Stromal cell of bone marrow (primary cell): ENCODE data around the gene THOC7.

Experiments
- DNase-seq: peaks from one replicate; pipeline ENCODE4 v3.0.0-alpha.2; 2012; ENCODE audit warnings: low read depth

The THOC7 gene

DNA sequence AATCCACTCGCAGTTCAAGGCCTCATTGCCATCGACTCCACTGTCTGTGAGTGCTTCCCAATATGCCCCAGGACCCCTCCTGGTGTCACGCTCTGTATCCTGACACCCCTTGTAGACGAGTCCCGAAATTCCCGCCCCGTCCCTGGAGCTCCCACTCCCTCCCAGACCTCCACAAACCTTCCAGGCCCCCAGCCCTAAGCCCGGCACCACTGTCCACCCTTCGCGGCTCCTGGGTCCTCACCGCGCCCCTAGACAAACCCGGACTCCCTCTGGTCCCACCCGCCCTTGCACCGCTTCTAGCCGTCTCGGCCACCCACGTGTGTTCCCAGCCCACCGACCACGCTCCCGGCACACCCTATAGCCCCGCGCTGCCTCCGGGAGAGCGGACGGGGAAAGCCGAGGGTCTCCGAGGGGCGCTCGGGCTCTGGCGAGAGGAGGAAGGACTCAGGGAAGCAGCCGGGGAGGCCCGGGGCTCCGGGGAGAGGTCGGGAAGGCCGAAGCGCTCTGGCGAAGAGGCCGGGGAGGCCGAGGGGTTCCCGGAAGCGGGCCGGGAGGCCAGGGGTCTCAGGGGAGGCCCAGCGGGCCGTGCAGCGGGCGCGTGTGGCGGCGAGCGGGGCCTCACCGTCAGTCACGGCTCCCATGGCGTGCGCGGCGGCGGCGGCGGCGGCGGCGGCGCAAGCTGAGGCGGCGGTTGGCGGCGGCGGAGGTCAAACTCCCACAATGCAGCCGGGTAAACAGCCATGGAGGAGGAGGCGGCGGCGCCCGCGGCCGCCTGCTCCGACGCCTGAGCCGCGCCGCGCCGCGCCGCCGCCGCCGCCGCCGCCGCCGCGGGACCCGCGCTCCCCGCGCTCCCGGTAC, at the start of gene THOC7, which contains the start of gene ATXN7:
Gene THOC7 (minus strand): TSS at position 656 of the 858 bp plus-strand sequence. CDS start 15 bp downstream, at position 641.
Gene ATXN7 (plus strand): TSS at position 718 of the 858 bp plus-strand sequence. CDS start 48,732 bp downstream, outside the sequence.
- peak; percentile 38 for DNase-seq

DNA sequence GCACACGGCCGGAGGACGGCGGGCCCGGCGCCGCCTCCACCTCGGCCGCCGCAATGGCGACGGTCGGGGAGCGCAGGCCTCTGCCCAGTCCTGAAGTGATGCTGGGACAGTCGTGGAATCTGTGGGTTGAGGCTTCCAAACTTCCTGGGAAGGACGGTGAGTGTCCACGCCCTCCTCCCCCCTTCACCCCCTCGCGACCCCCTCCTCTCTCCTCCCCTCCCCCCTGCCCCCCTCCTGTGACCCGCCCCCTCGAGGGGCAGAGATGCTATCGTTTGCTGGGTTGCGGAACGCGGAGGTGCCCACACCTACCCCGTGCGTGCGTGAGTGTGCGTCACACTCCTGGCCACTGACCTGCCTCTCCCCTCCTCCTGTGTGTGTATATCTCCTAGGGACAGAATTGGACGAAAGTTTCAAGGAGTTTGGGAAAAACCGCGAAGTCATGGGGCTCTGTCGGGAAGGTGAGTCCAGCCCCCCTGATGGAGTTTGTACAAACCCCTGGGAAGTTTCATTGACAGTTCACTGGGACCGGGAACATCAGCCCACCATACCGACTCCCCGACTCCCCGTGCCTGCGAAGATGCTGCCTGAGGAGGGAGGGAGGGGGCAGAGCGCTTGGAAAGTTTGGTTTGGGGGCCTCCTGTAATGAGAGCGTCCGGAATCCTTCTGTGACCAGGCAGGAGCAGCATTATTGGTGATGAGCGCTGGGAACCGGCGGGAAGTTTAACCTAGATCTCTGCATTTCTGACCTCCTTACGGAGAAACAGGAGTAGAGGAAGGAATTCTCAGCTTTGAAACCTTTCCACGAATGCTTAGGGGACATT, 49.4 kb upstream of the THOC7 start:
- DNase-seq = no peak

DNA sequence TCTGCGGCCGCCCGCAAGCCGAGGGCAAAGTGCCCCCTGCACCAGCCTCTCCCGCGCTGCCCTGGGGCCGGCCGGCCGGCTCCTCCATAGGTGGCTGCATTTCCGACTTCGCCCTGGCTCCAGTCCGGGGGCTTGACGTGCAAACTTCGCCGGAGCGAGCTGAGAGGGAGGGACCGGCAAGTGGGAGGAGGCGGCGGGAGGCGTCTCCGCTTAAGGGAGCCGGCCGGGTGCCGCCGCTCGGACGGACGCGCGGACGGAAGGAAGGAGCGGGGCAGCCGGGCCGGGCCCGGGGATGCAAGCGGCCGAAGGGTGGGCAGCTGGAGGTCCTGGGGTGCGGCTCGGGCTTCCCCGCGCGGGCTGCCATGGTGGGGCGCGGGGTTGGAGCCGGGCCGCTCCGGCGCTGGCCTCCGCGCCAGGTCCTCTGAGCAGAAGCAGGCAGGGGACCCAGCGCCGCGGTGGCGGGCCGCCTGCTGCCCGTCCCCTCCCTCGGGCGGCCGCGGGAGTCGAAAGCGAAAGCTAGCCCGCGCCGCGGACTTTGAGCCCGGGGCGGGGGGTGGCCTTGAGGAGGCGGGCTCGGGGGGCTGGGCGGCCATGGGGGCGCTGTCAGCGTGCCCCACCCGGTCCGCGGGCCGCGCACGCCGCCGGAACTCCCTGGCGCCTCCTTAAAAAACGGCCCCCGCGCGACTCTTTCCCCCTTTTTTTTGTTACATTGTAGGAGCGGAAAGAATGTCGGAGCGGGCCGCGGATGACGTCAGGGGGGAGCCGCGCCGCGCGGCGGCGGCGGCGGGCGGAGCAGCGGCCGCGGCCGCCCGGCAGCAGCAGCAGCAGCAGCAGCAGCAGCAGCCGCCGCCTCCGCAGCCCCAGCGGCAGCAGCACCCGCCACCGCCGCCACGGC, 48.5 kb upstream of the THOC7 start, which contains the start of gene SCAANT1:
Gene SCAANT1 (minus strand): TSS at position 511 of the 895 bp plus-strand sequence.
- peak; percentile 86 for DNase-seq

DNA sequence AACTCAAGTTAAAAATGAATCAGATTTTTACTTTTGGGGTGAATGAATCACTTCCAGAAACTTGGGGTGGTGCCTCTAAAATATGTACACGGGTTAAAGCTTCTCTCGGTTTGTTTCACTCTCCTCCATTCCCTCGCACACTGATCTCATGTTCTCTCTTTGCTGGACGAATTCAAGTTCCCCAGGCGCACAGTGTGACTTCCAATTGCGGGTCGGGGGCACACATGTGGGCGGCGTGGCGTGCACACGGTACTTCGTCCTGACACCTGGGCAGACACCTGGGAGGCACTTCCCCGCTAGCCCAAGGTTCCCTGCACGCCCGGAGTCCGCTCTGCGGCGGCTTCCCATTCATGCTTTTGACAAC, 47.9 kb upstream of the THOC7 start:
- DNase-seq = no peak

DNA sequence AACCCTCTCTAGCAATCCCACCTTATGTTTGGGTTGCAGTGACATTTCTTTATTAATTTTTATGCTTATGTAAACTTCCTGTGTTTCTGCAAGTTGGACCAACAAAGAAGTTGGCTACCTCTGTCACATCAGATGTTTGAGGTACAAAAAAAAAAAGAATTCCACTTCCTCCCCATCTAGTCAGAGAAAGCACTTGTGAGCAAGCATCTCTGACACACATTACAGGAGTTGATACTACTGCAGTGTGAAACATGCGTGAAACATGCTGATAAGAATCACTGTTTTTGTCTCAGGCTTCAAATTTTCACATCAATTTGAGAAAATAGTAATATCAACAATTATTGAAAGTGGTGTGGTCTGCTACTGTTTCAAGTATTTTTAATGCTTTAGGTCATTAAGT, 47.3 kb upstream of the THOC7 start:
- DNase-seq = no peak

DNA sequence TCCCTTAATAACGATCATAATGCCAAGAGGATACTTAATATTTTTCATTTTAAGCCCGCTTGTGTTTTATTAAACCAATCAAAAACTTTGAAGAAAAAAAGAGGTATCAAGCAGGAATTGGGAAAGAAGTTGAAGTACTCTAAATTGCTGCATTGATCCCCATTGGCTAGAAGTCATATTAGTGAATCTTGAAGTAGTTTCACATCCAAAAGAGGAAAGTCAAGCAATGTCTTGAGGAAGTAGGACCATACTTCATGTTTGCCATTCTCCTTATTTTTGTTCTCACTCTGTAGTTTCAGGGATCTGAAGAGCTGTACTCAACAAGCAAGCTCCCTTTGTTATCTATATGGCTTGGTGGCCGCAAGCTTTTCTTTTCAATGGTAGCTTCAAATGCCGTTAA, 46.4 kb upstream of the THOC7 start:
- DNase-seq = no peak

DNA sequence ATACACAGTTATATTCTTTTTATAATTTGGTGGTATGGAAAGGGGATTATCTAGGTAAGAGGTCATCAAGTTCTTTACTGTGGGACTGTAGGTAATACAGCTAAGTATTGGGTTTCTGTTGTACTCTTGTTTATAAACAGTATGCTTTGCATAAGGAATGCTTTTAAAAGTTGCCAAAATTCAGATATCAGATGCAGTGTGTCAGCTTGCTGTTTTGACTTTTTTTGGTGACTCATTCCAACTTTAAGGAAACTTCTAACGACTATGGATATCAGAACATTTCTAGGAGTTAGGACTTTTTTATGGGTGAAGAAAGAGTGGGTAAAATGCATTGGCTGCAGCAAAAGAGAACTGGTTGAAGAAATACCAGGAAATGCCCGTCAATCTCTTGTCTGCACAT, 45.8 kb upstream of the THOC7 start:
- DNase-seq = no peak

DNA sequence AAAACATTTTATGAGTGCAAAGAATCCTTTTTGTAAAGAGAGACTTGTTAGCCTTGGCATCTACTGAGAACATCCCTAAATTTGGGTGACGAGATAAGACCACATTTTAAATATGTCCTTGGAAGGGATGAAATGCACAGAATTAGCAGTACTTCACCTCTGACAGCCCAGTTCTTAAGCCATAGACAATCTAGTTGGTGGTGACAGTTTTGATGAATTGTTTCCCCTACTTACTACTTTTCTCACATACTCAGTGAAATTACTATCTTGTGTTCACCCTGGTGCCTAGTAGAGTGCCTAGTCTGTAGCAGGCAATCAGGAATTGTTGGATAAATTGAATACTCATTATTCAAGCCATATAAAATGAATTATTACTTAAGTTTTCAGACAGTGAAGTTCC, 45.2 kb upstream of the THOC7 start:
- no peak for DNase-seq

DNA sequence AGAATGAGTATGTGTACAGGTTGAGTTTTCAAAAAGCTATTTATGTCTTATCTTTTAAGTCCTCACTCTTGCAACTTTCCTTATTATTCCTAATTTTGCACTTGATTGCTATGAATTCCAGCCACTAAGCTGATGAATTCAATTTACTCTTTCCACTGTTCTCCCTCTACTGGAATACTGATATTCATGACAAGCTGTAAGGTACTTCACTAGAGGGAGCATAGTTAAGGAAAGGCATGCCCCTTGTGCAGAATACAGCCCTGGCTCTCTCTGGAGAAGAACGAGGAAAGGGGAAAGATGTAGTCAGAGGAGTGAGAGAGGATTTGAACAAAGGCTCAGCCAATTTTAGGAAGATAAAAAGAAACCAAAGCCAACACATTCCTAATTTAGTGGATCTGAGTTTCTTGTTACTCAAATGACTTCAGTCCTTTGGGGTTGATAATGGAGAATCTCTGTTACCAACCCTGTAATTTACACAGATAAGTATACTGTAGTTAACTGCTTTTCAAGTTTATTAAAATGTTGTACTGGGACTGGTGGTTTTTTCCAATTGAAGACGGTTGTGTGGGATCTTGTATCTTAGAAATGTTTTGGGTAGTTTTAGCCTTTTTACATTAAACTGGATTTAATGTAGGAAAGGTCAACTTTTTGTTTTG, 44.6 kb upstream of the THOC7 start:
- no peak for DNase-seq

DNA sequence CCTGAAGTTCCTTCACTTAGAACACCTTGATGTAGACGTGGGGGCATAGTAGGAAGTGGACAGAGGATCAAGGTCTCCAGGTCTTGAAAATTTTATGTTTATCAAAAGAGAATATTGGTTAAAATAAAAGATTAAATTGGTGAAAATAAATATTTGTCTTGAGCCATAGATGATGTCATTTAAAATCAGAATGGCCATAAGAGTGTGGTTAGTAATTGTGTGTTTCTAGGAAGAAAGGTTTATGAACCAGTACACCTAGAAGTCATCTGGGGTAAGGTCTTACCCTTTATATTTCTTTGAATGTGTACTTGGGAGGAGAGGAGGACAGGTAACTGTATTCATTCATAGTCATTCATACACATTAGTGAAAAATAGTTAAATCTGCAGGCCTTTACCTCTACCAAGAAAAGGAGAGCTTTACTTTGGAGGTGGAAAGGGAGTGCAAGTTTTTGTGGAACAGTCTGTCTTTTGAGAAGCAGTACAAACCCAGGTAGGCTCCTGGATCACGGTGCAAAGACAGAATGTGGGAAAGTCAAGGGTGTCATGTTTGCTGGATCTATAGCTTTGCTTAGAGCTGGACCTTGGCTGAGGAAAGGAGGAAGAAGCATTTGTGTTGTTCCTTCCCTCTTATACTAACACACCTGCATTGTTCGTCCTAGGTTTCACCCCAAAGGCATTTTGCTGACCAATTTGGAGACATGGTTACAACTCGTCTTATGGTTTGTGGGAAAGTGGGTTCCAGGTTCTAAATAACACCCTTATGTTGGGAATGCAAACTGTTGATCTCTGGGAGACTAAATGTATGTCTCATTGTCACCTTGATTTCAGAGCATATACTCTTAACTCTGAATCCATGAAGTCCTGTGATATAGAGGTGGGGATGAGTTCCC, 42.4 kb upstream of the THOC7 start:
- no peak for DNase-seq

DNA sequence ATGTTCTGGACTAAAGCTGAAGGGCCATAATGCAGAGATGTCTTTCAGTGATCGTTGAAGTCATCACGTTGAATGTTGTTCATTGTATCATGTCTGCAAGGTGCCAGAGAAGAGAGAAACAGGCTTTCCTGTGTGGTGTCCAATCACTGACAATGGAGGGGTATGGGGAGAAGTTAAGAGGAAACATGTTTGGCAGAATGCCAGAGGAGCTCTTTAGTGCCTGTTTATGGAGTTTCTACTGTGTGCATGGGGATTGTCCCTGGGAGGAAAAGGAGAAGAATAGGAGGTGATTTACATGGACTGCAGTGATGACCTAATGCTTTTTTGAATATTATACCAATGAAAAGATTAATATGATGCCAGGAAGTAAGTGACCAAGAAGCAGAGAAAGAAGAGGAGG, 36.9 kb upstream of the THOC7 start:
- DNase-seq = no peak

DNA sequence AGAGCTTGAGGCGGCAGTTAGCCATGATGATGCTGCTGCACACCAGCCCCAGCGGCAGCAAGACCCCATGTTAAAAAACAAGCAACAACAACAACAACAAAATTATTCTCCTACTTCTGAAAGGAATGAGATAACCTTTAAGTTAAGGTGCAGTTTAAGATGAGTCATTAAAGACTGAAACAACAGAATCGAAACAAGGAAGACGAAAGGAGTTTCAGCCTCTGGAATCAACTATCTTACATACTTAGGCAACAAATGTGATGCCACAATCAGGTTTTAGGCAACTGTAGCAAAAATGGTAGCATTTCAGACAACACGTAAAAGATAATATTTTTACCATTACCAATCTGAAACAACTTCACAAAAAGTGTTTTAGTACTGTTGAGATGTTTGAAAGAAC, 36.4 kb upstream of the THOC7 start:
- no peak for DNase-seq

DNA sequence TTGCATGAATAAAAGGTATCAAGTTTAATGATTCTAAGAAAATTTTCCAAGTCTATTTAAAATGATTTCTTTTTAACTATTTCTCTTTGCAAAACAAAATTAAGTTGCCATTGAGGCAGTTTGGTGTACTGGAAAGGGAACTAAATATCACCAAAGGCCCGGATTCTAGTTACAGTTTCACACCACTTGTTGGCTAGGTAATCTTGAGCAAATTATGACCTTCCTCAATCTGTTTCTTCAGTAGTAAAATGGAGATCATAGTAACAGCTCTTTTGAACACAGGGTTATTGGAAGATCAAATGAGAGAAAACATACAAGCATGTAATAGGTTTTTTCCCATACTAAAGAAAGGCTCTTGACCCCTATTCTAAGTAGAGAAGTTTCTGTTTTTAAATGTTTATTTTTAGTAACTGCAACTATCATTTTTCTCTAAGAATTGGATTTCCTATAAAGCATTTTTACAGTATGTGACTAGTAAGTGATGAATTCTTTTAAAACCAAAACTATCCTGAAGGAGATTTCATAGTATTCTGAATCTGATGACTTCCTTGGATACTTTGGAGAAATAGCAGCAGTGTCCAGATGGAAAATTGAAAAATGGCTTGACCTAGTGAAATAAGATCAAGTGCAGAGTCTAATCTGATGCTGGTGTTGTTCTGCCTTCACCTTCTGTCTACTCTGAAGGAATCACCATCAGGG, 32.9 kb upstream of the THOC7 start:
- no peak for DNase-seq

DNA sequence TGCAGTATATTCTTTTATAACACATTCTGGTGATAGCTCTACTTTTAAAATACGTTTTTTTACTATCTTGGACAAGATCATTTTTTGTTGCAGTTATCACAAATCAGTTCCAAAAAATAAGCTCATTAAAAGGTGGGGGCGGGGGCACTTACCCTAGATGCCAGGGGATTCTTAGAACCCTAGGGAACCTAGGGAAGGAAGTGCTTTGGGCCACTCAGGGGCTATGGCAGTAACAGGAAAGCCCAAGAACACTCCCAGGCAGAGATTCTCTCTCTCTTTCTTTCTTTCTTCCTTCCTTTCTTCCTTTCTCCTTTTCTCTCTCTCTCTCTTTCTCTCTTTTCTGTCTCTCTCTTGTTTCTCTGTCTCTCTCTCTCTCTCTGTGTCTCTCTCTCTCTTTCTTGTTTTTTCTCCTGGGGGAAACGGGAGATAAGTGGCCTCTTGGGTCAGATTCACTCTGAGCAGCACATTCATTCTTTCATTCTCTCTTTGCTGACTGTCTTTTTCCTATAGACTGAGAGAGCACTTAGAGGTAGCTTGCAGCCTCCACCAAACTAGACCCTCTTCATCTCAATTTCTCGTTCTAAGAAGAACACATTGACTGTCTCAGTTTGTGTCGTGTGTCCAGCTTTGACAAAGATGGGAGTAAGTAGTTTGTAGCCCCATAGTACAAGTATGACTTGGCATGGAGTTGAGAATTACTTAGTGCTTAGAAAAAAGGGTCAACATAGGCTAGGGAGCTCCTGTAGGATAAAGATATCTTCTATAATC, 32.0 kb upstream of the THOC7 start:
- DNase-seq = no peak

DNA sequence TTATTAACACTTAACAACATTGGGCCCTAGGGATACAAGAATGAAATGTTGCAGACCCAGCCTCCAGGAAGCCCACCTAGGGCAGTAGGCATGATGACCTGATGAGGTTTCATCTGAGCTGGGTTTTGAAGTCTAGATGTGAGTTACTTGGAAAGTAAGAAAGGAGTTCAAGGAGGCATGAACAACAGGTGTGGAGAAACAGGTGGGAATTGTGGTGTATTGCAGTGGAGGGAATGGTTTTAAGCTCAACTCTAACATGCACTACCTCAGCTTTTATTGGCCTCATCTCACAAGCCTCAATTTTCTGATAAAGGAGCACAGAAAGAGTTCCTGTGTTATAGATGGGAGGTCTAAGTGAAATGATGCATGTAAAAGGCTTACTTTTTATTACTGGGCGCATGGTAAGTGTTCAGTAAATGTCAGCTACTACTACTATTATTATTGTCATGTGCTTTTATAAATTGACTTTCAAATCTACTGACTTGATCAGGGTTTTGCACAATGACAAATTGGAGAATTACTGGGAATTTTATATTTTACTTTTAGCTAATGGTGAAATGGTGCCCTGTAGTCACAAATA, 29.3 kb upstream of the THOC7 start:
- no peak for DNase-seq

DNA sequence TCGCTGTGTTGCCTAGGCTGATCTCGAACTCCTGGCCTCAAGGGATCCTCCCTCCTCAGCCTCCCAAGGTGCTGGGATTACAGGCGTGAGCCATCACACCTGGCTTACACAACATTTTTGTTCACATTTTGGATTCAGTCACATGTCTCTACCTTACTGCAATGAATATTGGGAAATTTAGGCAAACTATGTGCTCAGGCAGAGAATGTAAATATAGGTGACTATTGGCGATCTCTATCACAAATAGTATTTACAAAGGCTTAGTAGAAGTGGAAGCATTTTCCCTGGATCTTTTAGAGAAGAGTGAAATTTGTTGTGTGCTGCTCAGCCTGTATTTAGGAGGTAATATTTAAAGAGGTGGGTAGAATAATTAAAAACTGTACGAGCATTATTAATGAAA, 27.9 kb upstream of the THOC7 start:
- no peak for DNase-seq

DNA sequence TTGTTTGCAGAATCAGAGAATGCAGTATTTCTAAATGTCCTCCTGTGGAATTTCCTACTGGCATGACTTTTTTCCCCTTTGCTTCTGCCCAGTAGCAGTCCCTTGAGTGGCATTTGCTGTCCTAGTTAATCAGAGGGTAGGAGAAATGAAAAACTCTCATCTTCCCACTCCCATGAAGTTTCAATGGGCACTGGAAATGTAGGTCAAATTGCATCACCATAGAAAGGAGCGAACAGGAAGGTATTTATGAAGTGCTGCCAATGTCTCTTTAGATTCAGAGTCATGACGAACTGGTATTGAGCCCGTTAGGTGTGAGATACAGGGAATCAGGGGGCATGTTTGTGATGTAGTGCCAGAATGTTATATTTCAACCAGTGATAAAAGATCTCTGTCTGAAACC, 23.3 kb upstream of the THOC7 start:
- no peak for DNase-seq

DNA sequence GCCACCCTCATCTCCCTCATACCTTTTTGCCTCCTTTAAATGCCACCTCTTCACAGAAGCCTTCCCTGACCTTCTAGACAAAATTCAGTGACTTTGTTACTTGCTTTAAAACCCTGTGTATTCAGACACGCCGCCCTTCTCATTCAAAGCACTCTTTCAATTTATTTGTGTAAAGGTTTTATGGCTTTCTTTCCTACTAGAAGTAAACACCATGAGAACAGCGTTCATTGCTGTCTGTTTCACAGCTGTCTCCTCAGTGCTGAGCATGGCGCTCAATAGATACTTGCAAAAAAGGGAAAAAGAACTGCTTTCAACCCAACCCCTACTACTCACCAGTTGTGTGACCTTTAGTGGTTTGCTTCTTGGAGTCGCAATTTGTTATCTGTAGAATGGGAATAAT, 17.0 kb upstream of the THOC7 start:
- DNase-seq = no peak
